OCI-LY7 (cell line): ENCODE results near the gene CENPN. TPM values are rescaled to one million over a fixed set of nuclear protein-coding genes. Genes with fewer than 3 reads are reported as not detected.

ENCODE experiments used
- BruUV-seq: library from RNA; stranded (reverse); fragments of 400-500 nt; replicated peaks from 2 replicates; lab custom pipeline; 2021; lab: Mats Ljungman, UMichigan
- CTCF ChIA-PET: fragments of 300-600 bp; sonication (Branson Sonifier 250); formaldehyde crosslinking; loops from one replicate; lab custom pipeline; 2022; ENCODE audit warnings: antibody characterized with exemption; ENCODE audit not compliant: unreplicated experiment; lab: Charles Lee
- POLR2A ChIA-PET: fragments of 300-600 bp; sonication (Branson Sonifier 250); formaldehyde crosslinking; loops from one replicate; lab custom pipeline; 2022; ENCODE audit warnings: antibody characterized with exemption; lab: Charles Lee
- DNase-seq: peaks from one replicate; pipeline ENCODE4 v3.0.0-alpha.2; 2015; ENCODE audit warnings: low spot score
- H2AFZ ChIP-seq: fragments of 200-600 bp; sonication (generic), shearing (Covaris generic); 2 replicates; pipeline ENCODE4 v1.6.1; 2014; ENCODE audit warnings: mild to moderate bottlenecking, antibody characterized with exemption, low read length, moderate library complexity
- H3K27ac ChIP-seq: fragments of 200-600 bp; sonication (generic); 2 replicates; pipeline ENCODE4 v1.5.1; 2014; ENCODE audit warnings: mixed run types, low read depth, mild to moderate bottlenecking, moderate library complexity, low read length, inconsistent platforms; ENCODE audit not compliant: poor library complexity, severe bottlenecking
- H3K36me3 ChIP-seq: fragments of 200-600 bp; sonication (generic); 2 replicates; pipeline ENCODE4 v1.6.1; 2014; ENCODE audit warnings: mild to moderate bottlenecking, antibody characterized with exemption, low read length, moderate library complexity, mixed read lengths; ENCODE audit not compliant: insufficient read depth
- H3K4me1 ChIP-seq: fragments of 200-600 bp; sonication (generic); 2 replicates; pipeline ENCODE4 v1.5.1; 2014; ENCODE audit warnings: mild to moderate bottlenecking, low read length; ENCODE audit not compliant: insufficient read depth, poor library complexity, severe bottlenecking
- H3K4me2 ChIP-seq: fragments of 200-600 bp; sonication (generic); 2 replicates; pipeline ENCODE4 v1.6.1; 2014; ENCODE audit warnings: mild to moderate bottlenecking, low read length
- H3K4me3 ChIP-seq: fragments of 200-600 bp; sonication (generic); 2 replicates; pipeline ENCODE4 v1.5.1; 2014; ENCODE audit warnings: mild to moderate bottlenecking, low read depth, low read length; ENCODE audit not compliant: poor library complexity, severe bottlenecking
- H3K79me2 ChIP-seq: fragments of 200-600 bp; sonication (generic); 2 replicates; pipeline ENCODE4 v1.6.1; 2016; ENCODE audit warnings: low read depth, mild to moderate bottlenecking, low read length, moderate library complexity, mixed read lengths; ENCODE audit not compliant: insufficient read depth
- H3K9me2 ChIP-seq: fragments of 200-600 bp; sonication (generic); 2 replicates; pipeline ENCODE4 v1.6.1; 2016; ENCODE audit warnings: mild to moderate bottlenecking, low read length, mixed read lengths; ENCODE audit not compliant: insufficient read depth
- H3K9me3 ChIP-seq: fragments of 200-600 bp; sonication (generic); 2 replicates; pipeline ENCODE4 v1.6.1; 2014; ENCODE audit warnings: mild to moderate bottlenecking, mixed run types, low read length, mixed read lengths
- H4K20me1 ChIP-seq: fragments of 200-600 bp; sonication (generic); 2 replicates; pipeline ENCODE4 v1.6.1; 2014; ENCODE audit warnings: mild to moderate bottlenecking, antibody characterized with exemption, low read length, moderate library complexity, mixed read lengths; ENCODE audit not compliant: insufficient read depth
- EZH2phosphoT487 ChIP-seq: fragments of 200-600 bp; sonication (generic); IDR thresholded peaks from 2 replicates; pipeline ENCODE4 v1.6.1; 2018; ENCODE audit warnings: low read depth, borderline replicate concordance, mild to moderate bottlenecking, mixed run types, antibody characterized with exemption, low read length, moderate library complexity, mixed read lengths
- intact Hi-C: fragments of 100-400 bp; cut with micrococcal nuclease; formaldehyde crosslinking; loops from one replicate; pipeline ENCODE4 v1.10.0; 2022; ENCODE audit not compliant: unreplicated experiment
- total RNA-seq, 2 experiments: library from RNA; depleted of rRNA in 1 of 2; stranded (reverse); fragments of >200 nt in 1 of 2; shearing (Covaris generic) in 1 of 2; gene quantifications; 2 replicates each; pipeline ENCODE4 v1.2.3, GENCODE V29; 2014 to 2022
- TF ChIP-seq, protein P1 (sequence below): fragments of 200-600 bp; sonication (generic); conservative IDR thresholded peaks from 2 replicates; pipeline ENCODE4 v1.5.1; 2014; ENCODE audit warnings: mild to moderate bottlenecking, antibody characterized with exemption, low read length, moderate library complexity, mixed read lengths

The CENPN gene
- total RNA-seq, 2 experiments from 2014 or later = 51.8 to 52.4 TPM

GRCh38 chr16:81077076-81077940 lies 70.3 kb downstream of the CENPN start, which contains the start of gene C16orf46:
TSS of gene C16orf46 (minus strand) at chr16:81077238. CDS start at chr16:81063955, 13,283 bp downstream.
- peak; percentile 96 for DNase-seq
- H3K9me3 ChIP-seq = no peaks in the 10 kb centered on the region
- H3K4me2 ChIP-seq = peak within 1 kb of the TSS; percentile 79
- TF ChIP-seq, protein P1, sequence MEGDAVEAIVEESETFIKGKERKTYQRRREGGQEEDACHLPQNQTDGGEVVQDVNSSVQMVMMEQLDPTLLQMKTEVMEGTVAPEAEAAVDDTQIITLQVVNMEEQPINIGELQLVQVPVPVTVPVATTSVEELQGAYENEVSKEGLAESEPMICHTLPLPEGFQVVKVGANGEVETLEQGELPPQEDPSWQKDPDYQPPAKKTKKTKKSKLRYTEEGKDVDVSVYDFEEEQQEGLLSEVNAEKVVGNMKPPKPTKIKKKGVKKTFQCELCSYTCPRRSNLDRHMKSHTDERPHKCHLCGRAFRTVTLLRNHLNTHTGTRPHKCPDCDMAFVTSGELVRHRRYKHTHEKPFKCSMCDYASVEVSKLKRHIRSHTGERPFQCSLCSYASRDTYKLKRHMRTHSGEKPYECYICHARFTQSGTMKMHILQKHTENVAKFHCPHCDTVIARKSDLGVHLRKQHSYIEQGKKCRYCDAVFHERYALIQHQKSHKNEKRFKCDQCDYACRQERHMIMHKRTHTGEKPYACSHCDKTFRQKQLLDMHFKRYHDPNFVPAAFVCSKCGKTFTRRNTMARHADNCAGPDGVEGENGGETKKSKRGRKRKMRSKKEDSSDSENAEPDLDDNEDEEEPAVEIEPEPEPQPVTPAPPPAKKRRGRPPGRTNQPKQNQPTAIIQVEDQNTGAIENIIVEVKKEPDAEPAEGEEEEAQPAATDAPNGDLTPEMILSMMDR = no peak
- no peak for TF ChIP-seq EZH2phosphoT487
- TSS peak; percentile 76 for BruUV-seq
- H3K4me3 ChIP-seq = peak within 1 kb of the TSS; percentile 74
- H3K27ac ChIP-seq = peak within 1 kb of the TSS; percentile 81
- peak within 1 kb of the TSS; percentile 73 for H2AFZ ChIP-seq
- H4K20me1 ChIP-seq = no peaks in the 10 kb centered on the region
- peaks cover 13% of the 10 kb centered on the region for H3K36me3 ChIP-seq
- CTCF ChIA-PET = interaction anchor here (1.0 kb wide), 1 partner anchor 15 kb away, joined by 4 read pairs; no protein-coding TSS in a partner anchor
- H3K79me2 ChIP-seq = no peaks in the 10 kb centered on the region
- H3K9me2 ChIP-seq = no peaks in the 10 kb centered on the region
- POLR2A ChIA-PET = interaction anchor here (0.6 to 1.8 kb wide), 9 partner anchors 11 to 1920 kb away, joined by 3 to 10 read pairs (median 4); no protein-coding TSS in a partner anchor
- intact Hi-C loops = loop anchor here (2.0 to 5.0 kb wide), 2 partner anchors 41 to 660 kb away; no protein-coding TSS in a partner anchor
- H3K4me1 ChIP-seq = peaks cover 15% of the 10 kb centered on the region

DNA sequence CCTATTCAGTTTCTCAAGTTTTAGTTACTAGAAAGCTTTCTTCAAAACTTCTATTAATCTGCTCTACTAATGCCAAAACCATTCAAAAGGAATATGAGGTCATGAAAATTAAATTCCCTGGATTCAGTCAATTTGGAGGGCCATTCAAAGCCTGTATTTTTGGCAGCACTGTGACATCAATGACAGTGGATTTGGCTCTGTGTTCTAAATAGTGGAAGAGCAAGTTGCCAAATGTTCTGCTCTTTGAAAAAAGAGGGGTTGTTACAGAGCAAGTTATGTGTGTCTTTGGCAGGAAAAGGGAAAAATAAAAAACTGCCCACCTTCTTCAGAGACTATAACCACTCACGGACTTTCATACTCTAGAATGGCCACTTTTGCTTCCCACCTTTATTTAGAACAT lies 73.2 kb downstream of the CENPN start:
- ChIA-PET POLR2A (no interaction called here), CTCF (no interaction called here)
- peaks cover 15% of the 10 kb centered on the region for H3K4me1 ChIP-seq
- intact Hi-C loops = no loop called here
- no peak overlapping the region for H3K4me3 ChIP-seq
- H3K27ac ChIP-seq = no peak overlapping the region
- no peak overlapping the region for H3K4me2 ChIP-seq
- H3K9me3 ChIP-seq = no peaks in the 10 kb centered on the region
- TF ChIP-seq, protein P1 = no peak
- no peak for TF ChIP-seq EZH2phosphoT487
- H4K20me1 ChIP-seq = no peaks in the 10 kb centered on the region
- peaks cover 32% of the 10 kb centered on the region for H3K36me3 ChIP-seq
- no peak overlapping the region for H2AFZ ChIP-seq
- H3K9me2 ChIP-seq = no peaks in the 10 kb centered on the region
- DNase-seq = no peak
- no TSS peak for BruUV-seq
- no peaks in the 10 kb centered on the region for H3K79me2 ChIP-seq
